Stomach (tissue), 9 donors: Measurements from ENCODE around the gene GNG2. TPM values are rescaled to one million over a fixed set of nuclear protein-coding genes. Genes with fewer than 3 reads are reported as not detected.

Experiments used
- DNase-seq, 2 donors: peaks; one replicate each; pipeline versions ENCODE4 v3.0.0 to v3.0.0-alpha.2; 2013 to 2019
- H3K27ac ChIP-seq, 5 donors: fragments of 200-600 bp in 4 of 5; sonication (generic) in 4 of 5; one replicate each; pipeline ENCODE4 v1.5.1; 2013 to 2019; ENCODE audit warnings: mild to moderate bottlenecking in 1 of 5, moderate library complexity in 1 of 5
- H3K27me3 ChIP-seq, 3 donors: fragments of 200-600 bp; sonication (generic); one replicate each; pipeline ENCODE4 v1.5.1; 2017 to 2019; ENCODE audit warnings: mixed run types in 1 of 3
- H3K36me3 ChIP-seq, 4 donors: fragments of 200-600 bp; sonication (generic); 1 replicate in 3 of 4; 2 replicates in 1 of 4; pipeline ENCODE4 v1.5.1; 2016 to 2019
- H3K4me1 ChIP-seq, 4 donors: fragments of 200-600 bp; sonication (generic); one replicate each; pipeline ENCODE4 v1.5.1; 2016 to 2019
- H3K4me3 ChIP-seq, 4 donors: fragments of 200-600 bp; sonication (generic) in 3 of 4; one replicate each; pipeline ENCODE4 v1.5.1; 2016 to 2019; ENCODE audit warnings: mild to moderate bottlenecking in 1 of 4
- H3K9me3 ChIP-seq, 4 donors: fragments of 200-600 bp; sonication (generic); one replicate each; pipeline ENCODE4 v1.5.1; 2016 to 2019
- CTCF ChIP-seq, 7 experiments: fragments of 450-650 bp in 4 of 7; fragments of 200-600 bp in 3 of 7; sonication (generic) in 3 of 7; IDR thresholded peaks; one replicate each; pipeline ENCODE4 v1.5.1; 2016 to 2019; ENCODE audit warnings: antibody characterized with exemption in 7 of 7, control low read depth in 2 of 7, mild to moderate bottlenecking in 1 of 7
- EP300 ChIP-seq: sonication (generic); formaldehyde crosslinking; IDR thresholded peaks from one replicate; pipeline ENCODE4 v1.6.1; 2017; ENCODE audit warnings: antibody characterized with exemption
- POLR2A ChIP-seq, 4 donors: fragments of 450-650 bp; IDR thresholded peaks; one replicate each; pipeline ENCODE4 v1.6.1; 2016; ENCODE audit warnings: antibody characterized with exemption in 4 of 4, control low read depth in 2 of 4, mild to moderate bottlenecking in 1 of 4, moderate library complexity in 1 of 4
- POLR2AphosphoS5 ChIP-seq, 3 donors: sonication (generic); formaldehyde crosslinking; IDR thresholded peaks; one replicate each; pipeline ENCODE4 v1.6.1; 2016; ENCODE audit warnings: antibody characterized with exemption in 3 of 3
- WGBS, 5 donors: extraction: QIAGEN DNeasy Blood & Tissue Kit in 3 of 5; methylation state at CpG; one replicate each; pipeline versions ENCODE4 v1.1.5 to v1.1.7; 2013 to 2018; 5-methylcytosine and 5-hydroxymethylcytosine counted together
- intact Hi-C: fragments of 100-400 bp; cut with DNase I; formaldehyde crosslinking; loops from one replicate; pipeline ENCODE4 v1.15.1; 2023; ENCODE audit warnings: low total_unique reads
- polyA plus RNA-seq, 3 donors: library from polyadenylated mRNA; stranded (reverse); fragments of 200-250 nt; gene quantifications; one replicate each; pipeline ENCODE4 v1.2.3, GENCODE V29; 2013
- total RNA-seq, 5 donors: library from RNA; depleted of rRNA; stranded (reverse); fragments of >200 nt; gene quantifications; one replicate each; pipeline versions ENCODE4 v1.1.0 to v1.2.3, GENCODE V29; 2014 to 2016
- donor health status: healthy with polysubstance abuse.
- donor health status: Bipolar disorder and iron deficiency.
- donor health status: healthy.

GNG2 gene
- total and polyA plus RNA-seq, 8 donors: 0.58 to 23.3 (median 9.2) TPM

DNA sequence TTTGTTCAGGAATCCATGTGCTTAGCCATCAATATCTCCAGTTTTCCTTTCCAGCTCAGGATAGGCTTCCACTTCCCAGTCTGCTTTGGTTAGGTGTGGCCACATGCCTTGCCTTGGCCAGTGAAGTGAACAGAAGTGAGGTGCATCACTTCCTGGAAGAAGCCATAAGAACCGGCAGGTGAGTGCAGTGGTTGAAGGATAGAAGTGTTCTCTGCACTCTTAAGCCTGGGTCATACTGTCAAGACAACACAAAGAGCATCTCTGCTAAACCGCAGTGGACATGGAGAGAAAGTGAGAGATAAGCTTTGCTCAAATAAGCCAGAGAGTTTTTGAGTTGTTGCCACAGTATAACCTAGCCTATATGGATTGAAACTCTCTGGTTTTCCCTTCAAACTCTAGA, 11.4 kb downstream of the GNG2 start:
- intact Hi-C loops: no loop called here
- H3K27ac ChIP-seq: no peak overlapping the region
- WGBS, 5 donors: 48 to 62% (median 52%) methylated on average over 2 of the region's 2 CpGs
- H3K27me3 ChIP-seq: no peaks in the 10 kb centered on the region
- peaks cover 0 to 44% (median 20%) of the 10 kb centered on the region in 4 donors for H3K4me1 ChIP-seq
- no peak overlapping the region for H3K4me3 ChIP-seq
- no peaks in the 10 kb centered on the region for H3K36me3 ChIP-seq
- DNase-seq: no peak
- TF ChIP-seq EP300 (no peak), POLR2AphosphoS5 (IDR thresholded peaks at IDR 0.05) (no peak)
- no peaks in the 10 kb centered on the region for H3K9me3 ChIP-seq

DNA sequence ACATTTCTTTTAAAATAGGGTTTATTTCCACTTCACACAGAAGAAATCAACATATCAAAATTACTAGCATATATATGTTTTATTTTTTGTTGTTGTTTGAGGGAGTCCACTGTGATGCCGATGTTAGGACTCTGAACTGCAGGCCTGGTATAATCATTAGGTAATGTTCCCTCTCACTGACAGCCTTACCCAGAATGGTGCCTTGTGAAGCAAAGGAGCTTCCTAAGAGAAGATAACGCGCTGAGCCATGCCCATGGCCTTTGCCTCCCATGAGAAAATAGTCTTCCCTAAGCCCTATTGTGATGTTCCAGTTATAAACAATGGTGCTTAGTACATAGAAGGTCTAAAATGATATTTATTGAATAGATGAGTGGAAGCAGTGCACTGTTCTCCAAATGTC, 12.0 kb downstream of the GNG2 start:
- Histone ChIP-seq H3K9me3 (no peaks in the 10 kb centered on the region), H3K27me3 (no peaks in the 10 kb centered on the region), H3K36me3 (no peaks in the 10 kb centered on the region), H3K4me1 (peaks cover 0 to 44% (median 18%) of the 10 kb centered on the region in 4 donors), H3K27ac (peak overlapping the region in 2 of 5 donors; percentile 21 to 54), H3K4me3 (no peak overlapping the region)
- DNase-seq: no peak
- intact Hi-C loops: no loop called here
- WGBS, 5 donors: 41 to 73% (median 57%) methylated on average over 3 of the region's 3 CpGs
- TF ChIP-seq CTCF (IDR thresholded peaks at IDR 0.05) (no peak), POLR2AphosphoS5 (IDR thresholded peaks at IDR 0.05) (no peak), EP300 (no peak), POLR2A (IDR thresholded peaks at IDR 0.05) (no peak)

DNA sequence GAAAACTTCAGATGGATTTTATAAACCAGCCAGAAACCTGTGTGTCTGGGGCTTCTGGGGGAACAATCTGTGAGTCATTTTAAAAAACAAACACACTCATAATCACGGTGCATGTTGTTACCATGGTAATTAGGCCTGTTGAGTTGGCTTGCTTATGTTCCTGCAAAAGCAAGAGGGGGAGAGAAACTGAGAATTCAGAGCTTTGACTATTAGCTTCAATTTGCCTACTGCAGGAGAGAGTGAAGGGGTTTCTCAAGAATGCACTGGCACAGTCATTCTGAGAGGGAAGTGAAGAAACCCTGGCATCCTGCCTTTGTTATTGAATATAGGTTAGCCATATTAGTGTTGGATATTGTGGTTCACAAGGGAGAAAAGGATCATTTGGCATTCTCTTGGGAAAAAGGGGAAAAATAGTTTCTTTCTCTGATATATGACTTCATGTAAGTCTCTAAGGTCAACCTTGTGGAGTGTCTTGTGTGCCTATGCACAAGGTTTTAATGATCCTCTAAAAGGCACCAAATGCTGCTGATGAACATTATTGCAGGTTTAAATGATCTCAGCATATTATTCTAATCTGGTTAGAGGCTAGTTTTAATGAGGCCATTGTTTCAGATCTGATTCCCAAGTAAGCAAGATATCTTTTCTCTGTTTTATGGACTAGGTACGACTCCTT, 12.9 kb downstream of the GNG2 start:
- peak in 1 of 2 donors; percentile 89 for DNase-seq
- Histone ChIP-seq H3K4me1 (peaks cover 0 to 44% (median 17%) of the 10 kb centered on the region in 4 donors), H3K4me3 (no peak overlapping the region), H3K36me3 (no peaks in the 10 kb centered on the region), H3K9me3 (no peaks in the 10 kb centered on the region), H3K27ac (peak overlapping the region in 3 of 5 donors; percentile 19 to 54 (median 21)), H3K27me3 (no peaks in the 10 kb centered on the region)
- peak in 1 of 3 donors; percentile 19 for TF ChIP-seq POLR2AphosphoS5 (IDR thresholded peaks at IDR 0.05)
- no peak for TF ChIP-seq CTCF (IDR thresholded peaks at IDR 0.05)
- no peak for TF ChIP-seq EP300
- TF ChIP-seq POLR2A (IDR thresholded peaks at IDR 0.05): no peak
- 21 to 32% (median 29%) methylated on average over 2 of the region's 2 CpGs for WGBS, 5 donors
- intact Hi-C loops: no loop called here

DNA sequence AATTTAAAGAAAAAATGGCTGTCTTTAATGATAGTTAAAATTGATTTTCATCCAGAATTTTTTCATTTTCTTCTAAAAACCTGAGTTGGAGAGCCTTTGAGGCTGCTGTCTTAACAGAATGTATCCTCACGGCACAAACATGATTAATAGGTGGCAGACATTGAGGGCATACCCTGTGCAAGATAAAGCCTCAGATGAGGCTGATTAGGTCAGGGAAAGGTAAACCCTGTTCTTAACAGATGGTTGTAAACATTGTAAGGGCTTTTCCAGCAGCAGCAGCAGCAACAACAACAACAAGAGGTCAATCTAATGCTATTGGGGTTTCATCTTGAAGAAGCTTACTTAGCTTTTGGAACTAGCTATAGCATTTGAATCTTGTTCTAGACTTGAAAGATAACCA, 17.4 kb downstream of the GNG2 start:
- Histone ChIP-seq H3K36me3 (no peaks in the 10 kb centered on the region), H3K4me1 (peaks cover 0 to 20% (median 12%) of the 10 kb centered on the region in 4 donors), H3K27ac (no peak overlapping the region), H3K4me3 (no peak overlapping the region), H3K27me3 (no peaks in the 10 kb centered on the region), H3K9me3 (no peaks in the 10 kb centered on the region)
- no peak for TF ChIP-seq POLR2A (IDR thresholded peaks at IDR 0.05)
- no peak for TF ChIP-seq POLR2AphosphoS5 (IDR thresholded peaks at IDR 0.05)
- no peak for TF ChIP-seq CTCF (IDR thresholded peaks at IDR 0.05)
- TF ChIP-seq EP300: no peak
- DNase-seq: no peak
- WGBS, 5 donors: 47 to 77% (median 62%) methylated on average over 1 of the region's 1 CpG
- intact Hi-C loops: no loop called here

DNA sequence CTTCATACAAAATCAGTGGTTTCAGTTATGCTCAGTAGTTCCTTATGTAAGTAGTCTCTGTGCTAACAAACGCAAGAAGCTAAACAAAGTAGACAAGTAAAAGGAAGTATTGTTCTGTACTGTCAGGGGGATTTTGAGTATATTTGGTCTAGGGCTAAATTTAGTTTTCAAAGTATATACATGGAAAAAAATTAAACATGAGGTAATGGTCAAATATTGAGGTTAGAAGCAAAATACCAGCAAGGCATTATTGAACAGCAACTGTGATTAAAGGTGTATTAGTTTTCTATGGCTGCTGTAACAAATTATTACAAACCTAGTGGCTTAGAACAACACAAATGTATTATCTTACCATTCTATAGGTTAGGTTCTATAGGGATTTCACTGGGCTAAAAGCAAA, 18.8 kb downstream of the GNG2 start:
- Histone ChIP-seq H3K4me1 (peaks cover 0 to 23% (median 4%) of the 10 kb centered on the region in 4 donors), H3K4me3 (no peak overlapping the region), H3K27me3 (no peaks in the 10 kb centered on the region), H3K36me3 (no peaks in the 10 kb centered on the region), H3K27ac (no peak overlapping the region), H3K9me3 (no peaks in the 10 kb centered on the region)
- 51 to 79% (median 56%) methylated on average over 1 of the region's 1 CpG for WGBS, 5 donors
- intact Hi-C loops: no loop called here
- DNase-seq: no peak
- TF ChIP-seq EP300: no peak
